ENCODE data around the gene RNF217. TPM values are rescaled to one million over a fixed set of nuclear protein-coding genes. Genes with fewer than 3 reads are reported as not detected.

RNF217 gene
- total RNA-seq, 1 donor from 2014 or later: 14.2 TPM

GRCh38 chr6:124970763-124971162, 8.5 kb downstream of the RNF217 start:
- Histone ChIP-seq H3K4me3 (ENCODE audit: low read depth, low read length) (no peak overlapping the region), H3K27me3 (ENCODE audit: control insufficient read depth, insufficient read depth, low read length) (no peaks in the 10 kb centered on the region), H3K36me3 (ENCODE audit: control insufficient read depth, insufficient read depth, low read length) (peaks cover 8% of the 10 kb centered on the region)
- no peak for FAIRE-seq
- no peak for DNase-seq (ENCODE audit: low read depth)
- no peak for TF ChIP-seq CTCF (IDR thresholded peaks at IDR 0.05; ENCODE audit: insufficient read depth, low read length, severe bottlenecking)

- H3K4me3 ChIP-seq (ENCODE audit: low read depth, low read length): no peak overlapping the region
- no peaks in the 10 kb centered on the region for H3K27me3 ChIP-seq (ENCODE audit: control insufficient read depth, insufficient read depth, low read length)
- H3K36me3 ChIP-seq (ENCODE audit: control insufficient read depth, insufficient read depth, low read length): peaks cover 16% of the 10 kb centered on the region
- FAIRE-seq (no peak), DNase-seq (ENCODE audit: low read depth) (no peak)
- no peak for TF ChIP-seq CTCF (IDR thresholded peaks at IDR 0.05; ENCODE audit: insufficient read depth, low read length, severe bottlenecking)
Measured at GRCh38 chr6:124973780-124974179, 11.5 kb downstream of the RNF217 start.

- Histone ChIP-seq H3K4me3 (ENCODE audit: low read depth, low read length) (no peak overlapping the region), H3K36me3 (ENCODE audit: control insufficient read depth, insufficient read depth, low read length) (peaks cover 17% of the 10 kb centered on the region), H3K27me3 (ENCODE audit: control insufficient read depth, insufficient read depth, low read length) (no peaks in the 10 kb centered on the region)
- TF ChIP-seq CTCF (IDR thresholded peaks at IDR 0.05; ENCODE audit: insufficient read depth, low read length, severe bottlenecking): no peak
- DNase-seq (ENCODE audit: low read depth) (no peak), FAIRE-seq (no peak)
Measured at GRCh38 chr6:124974771-124975377, 12.6 kb downstream of the RNF217 start.

- FAIRE-seq (no peak), DNase-seq (ENCODE audit: low read depth) (peak; percentile 37)
- no peak overlapping the region for H3K4me3 ChIP-seq (ENCODE audit: low read depth, low read length)
- peaks cover 15% of the 10 kb centered on the region for H3K36me3 ChIP-seq (ENCODE audit: control insufficient read depth, insufficient read depth, low read length)
- H3K27me3 ChIP-seq (ENCODE audit: control insufficient read depth, insufficient read depth, low read length): no peaks in the 10 kb centered on the region
- no peak for TF ChIP-seq CTCF (IDR thresholded peaks at IDR 0.05; ENCODE audit: insufficient read depth, low read length, severe bottlenecking)
Measured at GRCh38 chr6:124977067-124977908, 15.1 kb downstream of the RNF217 start.

- peak; percentile 96 for FAIRE-seq
- no peaks in the 10 kb centered on the region for H3K27me3 ChIP-seq (ENCODE audit: control insufficient read depth, insufficient read depth, low read length)
- no peak for TF ChIP-seq CTCF (IDR thresholded peaks at IDR 0.05; ENCODE audit: insufficient read depth, low read length, severe bottlenecking)
- H3K4me3 ChIP-seq (ENCODE audit: low read depth, low read length): no peak overlapping the region
- no peak for DNase-seq (ENCODE audit: low read depth)
- peaks cover 12% of the 10 kb centered on the region for H3K36me3 ChIP-seq (ENCODE audit: control insufficient read depth, insufficient read depth, low read length)
Measured at GRCh38 chr6:124978451-124979293, 16.4 kb downstream of the RNF217 start.
